IPS-18c (cell line): ENCODE measurements around the gene MEGF8.

ENCODE experiments used
- H3K4me3 ChIP-seq: 2 replicates; pipeline ENCODE4 v1.7.0; 2013; ENCODE audit warnings: low read depth, mild to moderate bottlenecking, low read length, moderate library complexity; ENCODE audit not compliant: insufficient read depth
- H3K9me3 ChIP-seq: one replicate; pipeline ENCODE4 v1.6.1; 2013; ENCODE audit warnings: mild to moderate bottlenecking, low read length, moderate library complexity; ENCODE audit not compliant: control insufficient read depth, insufficient read depth

Gene MEGF8

GRCh38 chr19:42285541-42285941, 39.9 kb upstream of the MEGF8 start:
- Histone ChIP-seq H3K9me3 (peaks cover 2% of the 10 kb centered on the region), H3K4me3 (peak overlapping the region; percentile 66; the same call in 1 of the 2 replicates)

- H3K4me3 ChIP-seq, result no peak overlapping the region
- peaks cover 2% of the 10 kb centered on the region for H3K9me3 ChIP-seq
These were observed 39.5 kb upstream of the MEGF8 start for GRCh38 chr19:42285988-42286348.

- peaks cover 2% of the 10 kb centered on the region for H3K9me3 ChIP-seq
- H3K4me3 ChIP-seq, result no peak overlapping the region; the same call in 1 of the 2 replicates
These were observed 39.0 kb upstream of the MEGF8 start for GRCh38 chr19:42286349-42287016.

DNA sequence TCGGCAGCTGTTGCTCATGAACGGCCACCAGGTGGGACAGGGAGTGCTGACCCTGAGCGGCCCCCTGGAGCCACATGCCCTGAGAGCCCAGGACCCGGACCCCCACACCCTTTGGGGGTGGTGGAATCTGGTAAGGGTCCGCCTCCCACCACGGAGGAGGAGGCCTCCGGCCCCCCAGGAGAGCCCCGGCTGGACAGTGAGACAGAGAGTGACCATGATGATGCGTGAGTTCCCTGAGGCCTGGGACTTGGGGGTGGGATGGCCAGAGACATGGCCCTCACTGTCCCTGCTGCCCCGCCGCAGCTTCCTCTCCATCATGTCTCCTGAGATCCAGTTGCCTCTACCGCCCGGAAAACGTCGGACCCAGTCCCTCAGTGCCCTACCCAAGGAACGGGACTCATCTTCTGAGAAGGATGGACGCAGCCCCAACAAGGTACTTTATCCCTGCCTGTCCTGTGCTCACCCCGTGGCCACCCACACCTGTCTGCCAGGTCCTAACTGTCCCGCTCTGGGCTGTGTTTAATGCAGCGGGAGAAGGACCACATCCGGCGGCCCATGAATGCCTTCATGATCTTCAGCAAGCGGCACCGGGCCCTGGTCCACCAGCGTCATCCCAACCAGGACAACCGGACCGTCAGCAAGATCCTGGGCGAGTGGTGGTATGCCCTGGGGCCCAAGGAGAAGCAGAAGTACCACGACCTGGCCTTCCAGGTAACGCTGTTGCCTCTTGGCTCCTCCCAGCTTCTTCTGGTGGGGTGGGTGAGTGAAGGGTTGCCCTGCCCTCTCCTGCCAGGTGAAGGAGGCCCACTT, 38.2 kb upstream of the MEGF8 start:
- no peak overlapping the region; the same call in 1 of the 2 replicates for H3K4me3 ChIP-seq
- peaks cover 2% of the 10 kb centered on the region for H3K9me3 ChIP-seq

- Histone ChIP-seq H3K4me3 (no peak overlapping the region), H3K9me3 (peaks cover 2% of the 10 kb centered on the region)
These were observed 37.7 kb upstream of the MEGF8 start for GRCh38 chr19:42287827-42288107.

DNA sequence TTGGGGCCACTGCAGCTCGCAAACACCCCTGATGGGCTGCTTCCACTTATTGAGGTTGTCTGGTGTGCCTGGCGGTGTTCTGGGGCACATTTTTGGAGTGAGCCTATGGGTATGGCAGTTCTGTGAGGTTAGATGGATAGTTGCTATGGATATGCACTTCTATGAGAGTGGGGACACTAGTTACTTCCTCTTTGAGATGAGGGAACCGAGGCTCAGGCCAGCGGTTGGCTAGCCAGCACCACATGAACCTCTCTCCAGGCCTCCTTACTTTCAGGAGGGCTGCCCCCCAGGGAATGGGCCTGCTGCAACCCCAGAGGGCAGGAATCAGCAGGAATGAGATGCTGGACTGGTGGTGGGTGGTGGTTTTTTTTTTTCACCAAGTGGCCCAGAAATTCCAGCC, 37.0 kb upstream of the MEGF8 start:
- no peak overlapping the region for H3K4me3 ChIP-seq
- H3K9me3 ChIP-seq, result peaks cover 2% of the 10 kb centered on the region

GRCh38 chr19:42288881-42289555, 36.4 kb upstream of the MEGF8 start:
- H3K9me3 ChIP-seq, result peaks cover 2% of the 10 kb centered on the region
- H3K4me3 ChIP-seq, result no peak overlapping the region

GRCh38 chr19:42289556-42290041, 35.8 kb upstream of the MEGF8 start:
- H3K9me3 ChIP-seq, result peaks cover 1% of the 10 kb centered on the region
- H3K4me3 ChIP-seq, result no peak overlapping the region

- no peak overlapping the region for H3K4me3 ChIP-seq
These were observed 35.3 kb upstream of the MEGF8 start for GRCh38 chr19:42290136-42290522.

DNA sequence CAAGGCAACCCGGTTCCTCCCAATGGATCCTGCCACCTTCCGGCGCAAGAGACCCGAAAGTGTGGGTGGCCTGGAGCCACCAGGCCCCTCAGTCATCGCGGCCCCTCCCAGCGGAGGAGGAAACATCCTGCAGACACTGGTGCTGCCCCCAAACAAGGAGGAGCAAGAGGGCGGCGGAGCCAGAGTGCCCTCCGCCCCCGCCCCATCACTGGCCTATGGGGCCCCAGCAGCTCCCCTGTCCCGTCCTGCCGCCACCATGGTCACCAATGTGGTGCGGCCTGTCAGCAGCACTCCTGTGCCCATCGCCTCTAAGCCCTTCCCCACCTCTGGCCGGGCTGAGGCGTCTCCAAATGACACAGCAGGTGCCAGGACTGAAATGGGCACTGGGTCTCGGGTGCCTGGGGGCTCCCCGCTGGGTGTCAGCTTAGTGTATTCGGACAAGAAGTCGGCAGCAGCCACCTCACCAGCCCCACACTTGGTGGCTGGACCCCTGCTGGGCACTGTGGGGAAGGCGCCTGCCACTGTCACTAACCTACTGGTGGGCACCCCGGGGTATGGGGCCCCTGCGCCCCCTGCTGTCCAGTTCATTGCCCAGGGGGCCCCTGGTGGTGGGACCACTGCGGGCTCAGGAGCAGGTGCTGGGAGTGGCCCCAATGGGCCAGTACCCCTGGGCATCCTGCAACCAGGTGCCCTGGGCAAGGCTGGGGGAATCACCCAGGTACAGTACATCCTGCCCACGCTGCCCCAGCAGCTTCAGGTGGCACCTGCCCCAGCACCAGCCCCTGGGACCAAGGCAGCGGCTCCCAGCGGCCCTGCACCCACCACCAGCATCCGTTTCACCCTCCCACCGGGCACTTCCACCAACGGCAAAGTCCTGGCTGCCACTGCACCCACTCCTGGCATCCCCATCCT, 34.7 kb upstream of the MEGF8 start:
- Histone ChIP-seq H3K4me3 (no peak overlapping the region), H3K9me3 (no peaks in the 10 kb centered on the region)

More at GRCh38 chr19:42290136-42290522, 35.3 kb upstream of the MEGF8 start:
- no peaks in the 10 kb centered on the region for H3K9me3 ChIP-seq

DNA sequence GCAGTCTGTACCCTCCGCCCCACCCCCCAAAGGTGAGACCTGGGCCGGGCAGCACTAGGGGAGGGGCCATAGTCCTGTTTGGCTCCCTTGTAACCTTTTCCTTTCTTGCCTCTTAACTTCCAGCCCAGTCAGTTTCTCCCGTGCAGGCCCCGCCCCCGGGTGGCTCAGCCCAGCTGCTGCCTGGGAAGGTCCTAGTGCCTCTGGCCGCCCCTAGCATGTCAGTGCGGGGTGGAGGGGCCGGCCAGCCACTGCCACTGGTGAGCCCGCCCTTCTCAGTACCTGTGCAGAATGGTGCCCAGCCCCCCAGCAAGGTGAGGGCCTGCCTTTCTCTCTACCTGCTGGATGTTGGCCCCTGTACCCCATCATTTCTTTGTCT, 34.0 kb upstream of the MEGF8 start:
- H3K9me3 ChIP-seq, result no peaks in the 10 kb centered on the region
- H3K4me3 ChIP-seq, result no peak overlapping the region

DNA sequence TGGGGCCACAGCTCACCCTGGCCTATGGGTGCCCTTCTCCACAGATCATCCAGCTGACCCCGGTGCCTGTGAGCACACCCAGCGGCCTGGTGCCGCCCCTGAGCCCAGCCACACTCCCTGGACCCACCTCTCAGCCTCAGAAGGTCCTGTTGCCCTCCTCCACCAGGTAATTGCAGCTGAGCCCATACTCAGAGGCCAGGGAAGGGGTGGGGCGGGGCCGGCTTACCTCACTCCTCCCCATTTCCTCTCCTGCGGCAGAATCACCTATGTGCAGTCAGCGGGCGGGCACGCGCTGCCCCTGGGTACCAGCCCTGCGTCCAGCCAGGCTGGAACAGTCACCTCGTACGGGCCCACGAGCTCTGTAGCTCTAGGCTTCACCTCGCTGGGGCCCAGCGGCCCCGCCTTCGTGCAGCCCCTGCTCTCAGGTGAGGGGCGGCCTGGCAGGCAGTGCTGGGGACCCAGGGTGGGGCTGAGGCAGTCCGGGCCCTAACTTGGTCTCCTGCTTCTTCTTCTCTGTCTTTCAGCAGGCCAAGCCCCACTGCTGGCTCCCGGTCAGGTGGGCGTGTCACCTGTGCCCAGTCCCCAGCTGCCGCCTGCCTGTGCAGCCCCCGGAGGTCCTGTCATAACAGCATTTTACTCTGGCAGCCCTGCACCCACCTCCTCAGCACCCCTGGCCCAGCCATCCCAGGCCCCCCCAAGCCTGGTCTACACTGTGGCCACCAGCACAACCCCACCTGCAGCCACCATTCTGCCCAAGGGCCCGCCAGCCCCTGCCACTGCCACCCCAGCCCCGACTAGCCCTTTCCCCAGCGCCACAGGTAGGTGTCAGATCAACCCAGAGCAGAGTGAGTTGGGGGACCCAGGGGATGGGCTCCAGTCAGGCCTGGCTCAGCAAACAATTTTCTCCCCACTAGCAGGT, 33.1 kb upstream of the MEGF8 start:
- H3K9me3 ChIP-seq, result no peaks in the 10 kb centered on the region
- no peak overlapping the region for H3K4me3 ChIP-seq

GRCh38 chr19:42292963-42293362, 32.5 kb upstream of the MEGF8 start:
- H3K9me3 ChIP-seq, result no peaks in the 10 kb centered on the region
- H3K4me3 ChIP-seq, result no peak overlapping the region

GRCh38 chr19:42293540-42293939, 31.9 kb upstream of the MEGF8 start:
- H3K9me3 ChIP-seq, result no peaks in the 10 kb centered on the region
- no peak overlapping the region for H3K4me3 ChIP-seq

DNA sequence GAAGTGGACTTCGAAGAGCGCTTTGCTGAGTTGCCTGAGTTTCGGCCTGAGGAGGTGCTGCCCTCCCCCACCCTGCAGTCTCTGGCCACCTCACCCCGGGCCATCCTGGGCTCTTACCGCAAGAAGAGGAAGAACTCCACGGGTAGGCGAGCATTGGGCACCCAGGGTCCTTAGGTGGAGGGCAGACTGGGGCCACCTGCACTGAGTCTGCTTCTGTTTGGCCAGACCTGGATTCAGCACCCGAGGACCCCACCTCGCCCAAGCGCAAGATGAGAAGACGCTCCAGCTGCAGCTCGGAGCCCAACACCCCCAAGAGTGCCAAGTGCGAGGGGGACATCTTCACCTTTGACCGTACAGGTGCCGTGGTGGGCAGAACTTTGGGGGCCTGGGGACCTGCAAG, 31.5 kb upstream of the MEGF8 start:
- Histone ChIP-seq H3K4me3 (no peak overlapping the region), H3K9me3 (no peaks in the 10 kb centered on the region)

DNA sequence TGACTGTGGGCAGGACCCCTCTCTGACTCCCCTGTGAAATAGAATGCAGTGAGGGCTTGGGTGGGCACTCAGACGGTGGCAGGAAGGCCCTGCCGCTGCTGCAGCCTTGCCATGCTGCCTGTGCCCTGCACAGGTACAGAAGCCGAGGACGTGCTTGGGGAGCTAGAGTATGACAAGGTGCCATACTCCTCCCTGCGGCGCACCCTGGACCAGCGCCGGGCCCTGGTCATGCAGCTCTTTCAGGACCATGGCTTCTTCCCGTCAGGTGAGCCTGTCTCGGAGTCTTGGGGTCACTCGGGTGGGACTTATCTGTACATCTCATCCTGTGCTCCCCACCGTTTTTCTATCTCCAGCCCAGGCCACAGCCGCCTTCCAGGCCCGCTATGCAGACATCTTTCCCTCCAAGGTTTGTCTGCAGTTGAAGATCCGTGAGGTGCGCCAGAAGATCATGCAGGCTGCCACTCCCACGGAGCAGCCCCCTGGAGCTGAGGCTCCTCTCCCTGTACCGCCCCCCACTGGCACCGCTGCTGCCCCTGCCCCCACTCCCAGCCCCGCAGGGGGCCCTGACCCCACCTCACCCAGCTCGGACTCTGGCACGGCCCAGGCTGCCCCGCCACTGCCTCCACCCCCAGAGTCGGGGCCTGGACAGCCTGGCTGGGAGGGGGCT, 30.8 kb upstream of the MEGF8 start:
- Histone ChIP-seq H3K9me3 (no peaks in the 10 kb centered on the region), H3K4me3 (no peak overlapping the region)
